ENCODE measurements around the gene CEACAM6. TPM values are rescaled to one million over a fixed set of nuclear protein-coding genes. Genes with fewer than 3 reads are reported as not detected.
"Not testable (repeated sequence)": the region's sequence is repeated elsewhere in the genome, so short reads cannot be mapped to it uniquely, and the experiment has no call there.

Gene CEACAM6
- total RNA-seq, 1 experiment from 2014 or later, result 44.5 TPM

DNA sequence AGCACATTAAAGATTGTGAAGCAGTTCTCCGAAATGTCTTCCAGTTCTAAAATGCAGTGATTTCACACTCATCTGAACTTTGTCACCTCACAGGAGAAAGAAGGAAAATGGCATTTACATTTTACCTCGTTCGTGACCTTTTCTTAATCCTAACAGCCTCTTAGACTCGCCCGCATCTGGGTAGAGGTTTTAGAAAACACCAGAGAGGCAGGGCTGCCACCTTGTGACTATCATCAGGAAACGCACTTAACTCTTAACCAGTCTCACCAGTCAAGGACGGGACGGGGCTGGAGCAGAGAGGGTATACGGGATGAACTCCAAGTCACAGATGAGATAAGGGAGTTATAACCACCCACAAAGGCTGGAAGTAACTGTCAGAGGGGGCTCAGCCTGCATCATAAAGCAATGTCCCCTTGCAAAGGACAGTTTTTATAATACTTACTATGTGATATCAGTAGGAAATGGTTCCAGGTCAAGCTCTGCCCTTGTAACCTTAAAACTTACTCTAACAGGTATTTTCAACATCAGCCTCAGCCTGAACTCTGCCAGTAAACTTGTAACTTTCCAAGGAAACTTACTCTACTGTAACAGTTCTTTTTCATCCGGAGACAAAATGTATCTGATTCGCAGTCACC lies 8.6 kb upstream of the CEACAM6 start:
- Mint-ChIP-seq H3K4me3 (ENCODE audit: low read depth, unreplicated experiment) (no peak overlapping the region), H3K36me3 (ENCODE audit: insufficient read depth, unreplicated experiment) (no peaks in the 10 kb centered on the region), H3K9me3 (ENCODE audit: low read depth, unreplicated experiment) (no peaks in the 10 kb centered on the region), H3K27me3 (ENCODE audit: unreplicated experiment) (peaks cover 40% of the 10 kb centered on the region), H3K27ac (ENCODE audit: unreplicated experiment) (no peak overlapping the region), H3K4me1 (ENCODE audit: low read depth, unreplicated experiment) (peaks cover 22% of the 10 kb centered on the region)
- no TSS peak for BruUV-seq (replicated peaks)
- peak; percentile 72 for DNase-seq
- CTCF ChIA-PET, result interaction anchor here (1.2 to 2.2 kb wide), 2 partner anchors 40 to 48 kb away, joined by 5 to 16 read pairs; no protein-coding TSS in a partner anchor
- TF ChIP-seq, protein P1, sequence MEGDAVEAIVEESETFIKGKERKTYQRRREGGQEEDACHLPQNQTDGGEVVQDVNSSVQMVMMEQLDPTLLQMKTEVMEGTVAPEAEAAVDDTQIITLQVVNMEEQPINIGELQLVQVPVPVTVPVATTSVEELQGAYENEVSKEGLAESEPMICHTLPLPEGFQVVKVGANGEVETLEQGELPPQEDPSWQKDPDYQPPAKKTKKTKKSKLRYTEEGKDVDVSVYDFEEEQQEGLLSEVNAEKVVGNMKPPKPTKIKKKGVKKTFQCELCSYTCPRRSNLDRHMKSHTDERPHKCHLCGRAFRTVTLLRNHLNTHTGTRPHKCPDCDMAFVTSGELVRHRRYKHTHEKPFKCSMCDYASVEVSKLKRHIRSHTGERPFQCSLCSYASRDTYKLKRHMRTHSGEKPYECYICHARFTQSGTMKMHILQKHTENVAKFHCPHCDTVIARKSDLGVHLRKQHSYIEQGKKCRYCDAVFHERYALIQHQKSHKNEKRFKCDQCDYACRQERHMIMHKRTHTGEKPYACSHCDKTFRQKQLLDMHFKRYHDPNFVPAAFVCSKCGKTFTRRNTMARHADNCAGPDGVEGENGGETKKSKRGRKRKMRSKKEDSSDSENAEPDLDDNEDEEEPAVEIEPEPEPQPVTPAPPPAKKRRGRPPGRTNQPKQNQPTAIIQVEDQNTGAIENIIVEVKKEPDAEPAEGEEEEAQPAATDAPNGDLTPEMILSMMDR (IDR thresholded peaks at IDR 0.05; ENCODE audit: unreplicated experiment), result peak; percentile 65
- intact Hi-C loops (cut with micrococcal nuclease; ENCODE audit: unreplicated experiment), result loop anchor here (1.0 to 5.0 kb wide), 4 partner anchors 39 to 149 kb away; no protein-coding TSS in a partner anchor

DNA sequence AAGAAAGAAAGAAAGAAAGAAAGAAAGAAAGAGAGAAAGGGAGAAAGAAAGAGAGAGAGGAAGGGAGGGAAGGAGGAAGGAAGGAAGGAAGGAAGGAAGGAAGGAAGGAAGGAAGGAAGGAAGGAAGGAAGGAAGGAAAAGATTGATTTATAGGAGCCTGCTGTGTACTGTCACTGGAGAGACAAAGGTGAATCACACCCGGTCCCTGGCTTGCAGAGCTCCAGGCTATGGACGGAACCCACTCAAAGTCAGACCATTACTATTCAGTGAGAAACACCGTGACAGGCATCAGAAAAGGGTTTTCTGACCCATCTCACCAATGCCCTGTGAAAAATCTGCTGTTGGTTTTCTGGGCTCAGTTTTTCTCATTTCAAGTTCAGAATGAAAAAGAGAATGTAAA lies 7.3 kb upstream of the CEACAM6 start:
- H3K4me1 Mint-ChIP-seq (ENCODE audit: low read depth, unreplicated experiment), result peaks cover 33% of the 10 kb centered on the region
- CTCF ChIA-PET, result interaction anchor here (0.7 to 2.2 kb wide), 3 partner anchors 27 to 41 kb away, joined by 3 to 16 read pairs (median 7); no protein-coding TSS in a partner anchor
- intact Hi-C loops (cut with micrococcal nuclease; ENCODE audit: unreplicated experiment), result loop anchor here (5.0 kb wide), 2 partner anchors 106 to 151 kb away; no protein-coding TSS in a partner anchor

DNA sequence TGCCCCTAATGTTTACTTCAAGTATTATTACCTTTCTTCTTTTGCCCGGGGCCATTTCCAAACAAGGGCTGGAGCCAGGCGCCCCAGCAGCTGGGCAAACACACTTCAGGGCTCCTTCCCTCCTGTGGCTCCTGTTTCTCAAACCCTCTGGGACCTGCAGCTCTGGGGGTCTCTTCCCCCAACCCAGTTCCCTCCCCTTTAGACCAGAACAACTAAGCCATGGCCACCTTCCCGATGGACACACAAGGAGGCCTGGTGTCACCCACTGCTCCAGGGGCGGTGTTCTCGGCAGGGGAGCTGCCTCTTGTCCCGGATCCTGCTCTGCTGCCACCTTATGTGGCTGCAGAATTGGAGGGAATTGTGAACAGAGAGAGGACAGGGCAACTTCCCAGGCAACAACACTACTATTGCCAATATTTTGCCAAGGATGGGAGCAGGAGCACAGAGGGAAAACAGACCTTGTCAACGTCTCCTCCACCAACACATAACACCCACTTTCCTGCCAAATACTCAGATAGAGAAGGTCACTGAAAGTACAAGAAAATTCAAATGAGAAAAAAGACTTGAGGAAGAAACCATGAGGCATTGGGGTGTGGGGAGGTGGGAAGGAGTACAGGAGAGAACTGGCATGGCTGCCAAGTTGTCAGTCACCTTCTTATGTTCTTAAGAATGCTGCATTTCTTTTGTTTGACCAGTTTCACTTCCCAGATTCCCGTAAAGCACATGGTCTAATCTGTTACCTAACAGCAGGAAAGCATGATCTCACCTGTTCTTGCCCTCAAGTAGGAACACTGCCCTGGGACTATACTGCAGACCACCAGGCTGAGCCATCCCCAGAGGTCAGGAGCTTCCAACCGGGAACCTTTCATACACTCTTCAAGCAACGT lies 4.8 kb upstream of the CEACAM6 start:
- H3K9me3 Mint-ChIP-seq (ENCODE audit: low read depth, unreplicated experiment); H3K27ac Mint-ChIP-seq (ENCODE audit: unreplicated experiment); H3K36me3 Mint-ChIP-seq (ENCODE audit: insufficient read depth, unreplicated experiment); BruUV-seq (replicated peaks); H3K4me3 Mint-ChIP-seq (ENCODE audit: low read depth, unreplicated experiment); intact Hi-C loops (cut with micrococcal nuclease; ENCODE audit: unreplicated experiment): not testable (repeated sequence)
- Mint-ChIP-seq H3K27me3 (ENCODE audit: unreplicated experiment) (peaks cover 34% of the 10 kb centered on the region), H3K4me1 (ENCODE audit: low read depth, unreplicated experiment) (peaks cover 54% of the 10 kb centered on the region)
- CTCF ChIA-PET, result interaction anchor here (0.6 to 2.8 kb wide), 5 partner anchors 25 to 202 kb away, joined by 3 to 29 read pairs (median 5); no protein-coding TSS in a partner anchor
- peak; percentile 24 for DNase-seq

More for the DNA sequence above, 7.3 kb upstream of the CEACAM6 start:
- BruUV-seq (replicated peaks), result no TSS peak
- Mint-ChIP-seq H3K27ac (ENCODE audit: unreplicated experiment) (no peak overlapping the region), H3K27me3 (ENCODE audit: unreplicated experiment) (peaks cover 40% of the 10 kb centered on the region), H3K4me3 (ENCODE audit: low read depth, unreplicated experiment) (no peak overlapping the region), H3K36me3 (ENCODE audit: insufficient read depth, unreplicated experiment) (no peaks in the 10 kb centered on the region), H3K9me3 (ENCODE audit: low read depth, unreplicated experiment) (no peaks in the 10 kb centered on the region)
- TF ChIP-seq, protein P1 (IDR thresholded peaks at IDR 0.05; ENCODE audit: unreplicated experiment), result no peak
- no peak for DNase-seq

DNA sequence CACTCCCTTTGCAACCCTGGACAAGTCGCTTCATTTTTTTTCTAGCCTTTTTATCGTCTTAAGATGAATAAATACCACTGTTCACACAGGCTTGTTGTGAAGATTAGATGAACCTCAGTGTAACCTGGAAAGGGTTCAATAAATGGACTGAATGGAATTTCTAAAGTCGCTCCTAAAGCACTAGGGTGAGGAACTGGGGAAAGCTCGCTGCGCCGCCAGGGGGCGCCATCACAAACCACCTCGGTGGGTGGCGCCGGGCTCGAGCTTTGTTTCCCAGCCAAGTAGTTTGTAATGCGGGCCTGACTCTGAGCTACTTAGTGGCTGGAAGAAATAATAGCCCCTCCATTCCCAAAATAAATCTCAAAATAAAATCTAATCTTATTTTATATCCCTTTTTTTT lies 2.2 kb upstream of the CEACAM6 start:
- Mint-ChIP-seq H3K27ac (ENCODE audit: unreplicated experiment) (no peak overlapping the region), H3K36me3 (ENCODE audit: insufficient read depth, unreplicated experiment) (peaks cover 12% of the 10 kb centered on the region), H3K4me3 (ENCODE audit: low read depth, unreplicated experiment) (no peak overlapping the region), H3K9me3 (ENCODE audit: low read depth, unreplicated experiment) (no peaks in the 10 kb centered on the region), H3K27me3 (ENCODE audit: unreplicated experiment) (peaks cover 10% of the 10 kb centered on the region), H3K4me1 (ENCODE audit: low read depth, unreplicated experiment) (peaks cover 62% of the 10 kb centered on the region)
- intact Hi-C loops (cut with micrococcal nuclease; ENCODE audit: unreplicated experiment), result loop anchor here (1.0 kb wide), 1 partner anchor 32 kb away; no protein-coding TSS in a partner anchor
- TF ChIP-seq, protein P1 (IDR thresholded peaks at IDR 0.05; ENCODE audit: unreplicated experiment), result peak; percentile 96
- BruUV-seq (replicated peaks), result no TSS peak
- DNase-seq, result peak; percentile 89
- CTCF ChIA-PET, result interaction anchor here (0.7 to 4.0 kb wide), 15 partner anchors 8 to 303 kb away, joined by 3 to 66 read pairs (median 5); partner anchors contain the start of genes CEACAM3 and RPS19

Measured in Calu3 (cell line).